A549 (cell line): ENCODE measurements around the gene BCL2L11. TPM values are rescaled to one million over a fixed set of nuclear protein-coding genes. Genes with fewer than 3 reads are reported as not detected.

Experiments used
- ATAC-seq, 2 experiments: fragments of 200-7000 bp in 1 of 2; fragments of >200 bp in 1 of 2; cut with Nextera tagmentation in 1 of 2; cut with Tn5 transposase in 1 of 2; 3 replicates each; pipeline versions ENCODE4 v1.8.0 to v1.9.1; 2018 to 2020; ENCODE audit warnings: mild to moderate bottlenecking in 1 of 2, moderate library complexity in 1 of 2
- CTCF ChIA-PET: fragments of 300-600 bp; sonication (Branson Sonifier 250); formaldehyde crosslinking; extraction: SDS; loops from one replicate; lab custom pipeline; 2021; ENCODE audit warnings: antibody characterized with exemption, inconsistent platforms; lab: Yijun Ruan, JAX
- POLR2A ChIA-PET: fragments of 350-600 bp; formaldehyde crosslinking; extraction: SDS; loops from one replicate; lab custom pipeline; 2021; ENCODE audit warnings: antibody characterized with exemption, inconsistent platforms; lab: Yijun Ruan, JAX
- DNase-seq, 2 experiments: peaks; one replicate each; pipeline versions ENCODE4 v3.0.0 to v3.0.0-alpha.2; 2011 to 2016; ENCODE audit warnings: low read depth in 1 of 2, low spot score in 1 of 2
- FAIRE-seq: peaks from 2 replicates; lab custom pipeline; 2011; peaks lifted over from hg19 to GRCh38; lab: Jason Lieb, UNC
- H3K27ac ChIP-seq, 2 experiments: fragments of >200 bp; sonication (Bioruptor Twin); formaldehyde crosslinking; 3 replicates each; pipeline ENCODE4 v1.5.1; 2016 to 2017
- H3K4me1 ChIP-seq: fragments of >200 bp; sonication (Bioruptor Twin); formaldehyde crosslinking; 3 replicates; pipeline ENCODE4 v1.6.1; 2016
- H3K4me2 ChIP-seq: fragments of >200 bp; sonication (Bioruptor Twin); formaldehyde crosslinking; 3 replicates; pipeline ENCODE4 v1.6.1; 2016
- H3K4me3 ChIP-seq: fragments of >200 bp; sonication (Bioruptor Twin); formaldehyde crosslinking; 3 replicates; pipeline ENCODE4 v1.5.1; 2016
- H3K9me3 ChIP-seq: fragments of >200 bp; sonication (Bioruptor Twin); formaldehyde crosslinking; 3 replicates; pipeline ENCODE4 v1.6.1; 2016
- CBX2 ChIP-seq: fragments of 200-600 bp; sonication (generic); IDR thresholded peaks from 2 replicates; pipeline ENCODE4 v1.6.1; 2016; ENCODE audit warnings: low read depth, mild to moderate bottlenecking, borderline replicate concordance
- CBX8 ChIP-seq: fragments of 200-600 bp; sonication (generic); IDR thresholded peaks from 2 replicates; pipeline ENCODE4 v1.6.1; 2016
- CEBPB ChIP-seq, 2 experiments: fragments of >200 bp in 1 of 2; sonication (Bioruptor Twin) in 1 of 2; formaldehyde crosslinking in 1 of 2; IDR thresholded peaks; 2 replicates each; pipeline ENCODE4 v1.6.1; 2012 to 2016
- CHD2 ChIP-seq: fragments of 150-350 bp; IDR thresholded peaks from 2 replicates; pipeline ENCODE4 v1.6.1; 2014; ENCODE audit warnings: low read length; ENCODE audit not compliant: partially characterized antibody
- CTCF ChIP-seq: fragments of >200 bp; sonication (Bioruptor Twin); formaldehyde crosslinking; IDR thresholded peaks from 3 replicates; pipeline ENCODE4 v1.5.1; 2016
- E2F6 ChIP-seq: IDR thresholded peaks from 2 replicates; pipeline ENCODE4 v1.6.1; 2012; ENCODE audit warnings: low read depth, borderline replicate concordance
- EHF ChIP-seq: fragments of 250-450 bp; sonication (Bioruptor Pico); IDR thresholded peaks from 2 replicates; pipeline ENCODE4 v1.5.0; 2020; ENCODE audit warnings: mild to moderate bottlenecking
- ELK1 ChIP-seq: fragments of 150-350 bp; IDR thresholded peaks from 2 replicates; pipeline ENCODE4 v1.6.1; 2014; ENCODE audit warnings: low read depth, mild to moderate bottlenecking, low read length
- ESRRA ChIP-seq: fragments of 150-350 bp; IDR thresholded peaks from 2 replicates; pipeline ENCODE4 v1.6.1; 2014; ENCODE audit warnings: mild to moderate bottlenecking, low read length, borderline replicate concordance
- FOSL2 ChIP-seq, 2 experiments: fragments of 450-650 bp in 1 of 2; fragments of >200 bp in 1 of 2; sonication (Bioruptor Twin) in 1 of 2; formaldehyde crosslinking; IDR thresholded peaks; 2 replicates each; pipeline versions ENCODE4 v1.5.0 to v1.6.1; 2016 to 2020; ENCODE audit warnings: mild to moderate bottlenecking in 1 of 2, moderate library complexity in 1 of 2
- FOXS1 ChIP-seq: fragments of 250-450 bp; sonication (Bioruptor Pico); IDR thresholded peaks from 2 replicates; pipeline ENCODE4 v1.5.0; 2020; ENCODE audit warnings: mild to moderate bottlenecking, moderate library complexity
- HOXB13 ChIP-seq: fragments of 250-450 bp; sonication (Bioruptor Pico); IDR thresholded peaks from 2 replicates; pipeline ENCODE4 v1.5.0; 2020; ENCODE audit warnings: low read depth, mild to moderate bottlenecking, moderate library complexity
- HOXB5 ChIP-seq: fragments of 250-450 bp; sonication (Bioruptor Pico); IDR thresholded peaks from 2 replicates; pipeline ENCODE4 v1.5.0; 2020; ENCODE audit warnings: mild to moderate bottlenecking, moderate library complexity
- JUNB ChIP-seq: fragments of >200 bp; sonication (Bioruptor Twin); formaldehyde crosslinking; IDR thresholded peaks from 2 replicates; pipeline ENCODE4 v1.6.1; 2016
- MAZ ChIP-seq: fragments of 150-350 bp; IDR thresholded peaks from 2 replicates; pipeline ENCODE4 v1.6.1; 2014; ENCODE audit warnings: antibody characterized with exemption, low read depth, low read length, borderline replicate concordance
- MYC ChIP-seq: IDR thresholded peaks from 2 replicates; pipeline ENCODE4 v1.6.1; 2012; ENCODE audit warnings: mild to moderate bottlenecking, inconsistent platforms, low read length, improper control_type of control experiment, borderline replicate concordance
- NR3C1 ChIP-seq: fragments of >200 bp; sonication (Bioruptor Twin); formaldehyde crosslinking; IDR thresholded peaks from 3 replicates; pipeline ENCODE4 v1.6.1; 2017
- PHF8 ChIP-seq: fragments of 200-600 bp; sonication (generic); IDR thresholded peaks from 2 replicates; pipeline ENCODE4 v1.6.1; 2016; ENCODE audit warnings: low read depth, mild to moderate bottlenecking, antibody characterized with exemption, moderate library complexity, borderline replicate concordance
- POLR2A ChIP-seq: IDR thresholded peaks from 2 replicates; pipeline ENCODE4 v1.6.1; 2012; ENCODE audit warnings: mild to moderate bottlenecking, low read length
- POLR2AphosphoS2 ChIP-seq: conservative IDR thresholded peaks from 2 replicates; pipeline ENCODE4 v1.6.1; 2012; ENCODE audit warnings: low read length, improper control_type of control experiment, inconsistent platforms
- RARB ChIP-seq: fragments of 250-450 bp; sonication (Bioruptor Pico); IDR thresholded peaks from 2 replicates; pipeline ENCODE4 v1.8.0; 2021; ENCODE audit warnings: mild to moderate bottlenecking, moderate library complexity
- SMC3 ChIP-seq: fragments of >200 bp; sonication (Bioruptor Twin); formaldehyde crosslinking; IDR thresholded peaks from 3 replicates; pipeline ENCODE4 v1.6.1; 2018; ENCODE audit warnings: inconsistent platforms
- ZC3H11A ChIP-seq: fragments of 450-650 bp; IDR thresholded peaks from 2 replicates; pipeline ENCODE4 v1.6.1; 2014; ENCODE audit warnings: antibody characterized with exemption, mild to moderate bottlenecking
- WGBS: methylation state at CpG from one replicate; pipeline ENCODE4 v1.1.6; 2017; ENCODE audit errors: missing lambda C conversion rate; 5-methylcytosine and 5-hydroxymethylcytosine counted together
- polyA plus RNA-seq, 4 experiments: library from polyadenylated mRNA; depleted of rRNA in 3 of 4; stranded (reverse); fragments of >200 nt; fragmentation: RNase III in 1 of 4; extraction: RNeasy Plus Mini Kit Qiagen cat#74134 plus additional on column Dnase treatment in 1 of 4; gene quantifications; 2 replicates in 3 of 4; 3 replicates in 1 of 4; pipeline ENCODE4 v1.2.3, GENCODE V29; 2011 to 2017

The BCL2L11 gene
- polyA plus RNA-seq, 2 of the 4 experiments (the other 2 are of a cell fraction) = 7.4 to 14.5 TPM

GRCh38 chr2:111172666-111173065 lies 52.0 kb downstream of the BCL2L11 start:
- no peak for FAIRE-seq
- CTCF ChIA-PET = interaction anchor here (0.6 kb wide), 2 partner anchors 11 to 361 kb away, joined by 3 read pairs; no protein-coding TSS in a partner anchor
- 90% methylated on average over 2 of the region's 5 CpGs for WGBS

GRCh38 chr2:111173338-111173737 lies 52.6 kb downstream of the BCL2L11 start:
- WGBS = 83% methylated on average over 6 of the region's 7 CpGs
- peak overlapping the region in 1 of 2 experiments; percentile 52; a peak in 2 of 6 replicates for H3K27ac ChIP-seq
- no peak for FAIRE-seq
- no peak overlapping the region for H3K4me3 ChIP-seq
- H3K4me1 ChIP-seq = peaks cover 56% of the 10 kb centered on the region
- ChIA-PET POLR2A (no interaction called here), CTCF (no interaction called here)
- TF ChIP-seq RARB (CRISPR knock-in tag) (no peak), CHD2 (no peak), CBX2 (no peak), SMC3 (no peak), POLR2AphosphoS2 (no peak), JUNB (no peak), MYC (no peak), HOXB5 (CRISPR knock-in tag) (no peak)
- no peaks in the 10 kb centered on the region for H3K9me3 ChIP-seq
- H3K4me2 ChIP-seq = no peak overlapping the region
- DNase-seq = no peak
- no peak for ATAC-seq

More at GRCh38 chr2:111172666-111173065, 52.0 kb downstream of the BCL2L11 start:
- peaks cover 56% of the 10 kb centered on the region for H3K4me1 ChIP-seq
- TF ChIP-seq RARB (CRISPR knock-in tag) = no peak
- no peak for TF ChIP-seq ZC3H11A
- TF ChIP-seq E2F6 = no peak
- no peak overlapping the region for H3K4me3 ChIP-seq
- ATAC-seq (no peak), DNase-seq (no peak)
- H3K4me2 ChIP-seq = no peak overlapping the region
- POLR2A ChIA-PET = no interaction called here
- no peaks in the 10 kb centered on the region for H3K9me3 ChIP-seq
- H3K27ac ChIP-seq = peak overlapping the region in 1 of 2 experiments; percentile 52; a peak in 1 of 6 replicates

GRCh38 chr2:111173856-111174255 lies 53.1 kb downstream of the BCL2L11 start:
- CTCF ChIA-PET = no interaction called here
- DNase-seq (no peak), FAIRE-seq (no peak), ATAC-seq (no peak)
- WGBS = 86% methylated on average over 6 of the region's 6 CpGs
- TF ChIP-seq CEBPB (IDR thresholded peaks at IDR 0.05) (no peak), CHD2 (no peak), CBX8 (no peak)
- Histone ChIP-seq H3K4me1 (peaks cover 56% of the 10 kb centered on the region), H3K27ac (peak overlapping the region in 1 of 2 experiments; percentile 52; a peak in 3 of 6 replicates), H3K4me2 (no peak overlapping the region), H3K9me3 (no peaks in the 10 kb centered on the region), H3K4me3 (no peak overlapping the region)
- POLR2A ChIA-PET = no interaction called here

GRCh38 chr2:111175615-111176014 lies 54.9 kb downstream of the BCL2L11 start:
- peak overlapping the region; percentile 89 to 97 for H3K27ac ChIP-seq
- WGBS = 94% methylated on average over 4 of the region's 4 CpGs
- ChIA-PET CTCF (no interaction called here), POLR2A (no interaction called here)
- no peak for ATAC-seq
- no peak overlapping the region for H3K4me3 ChIP-seq
- H3K4me1 ChIP-seq = peaks cover 60% of the 10 kb centered on the region
- no peak for TF ChIP-seq CTCF
- no peak for TF ChIP-seq MAZ
- TF ChIP-seq FOXS1 (CRISPR knock-in tag) = no peak
- no peak for TF ChIP-seq HOXB5 (CRISPR knock-in tag)
- TF ChIP-seq PHF8 = no peak
- TF ChIP-seq ESRRA = no peak
- no peak for TF ChIP-seq CHD2
- TF ChIP-seq POLR2A = no peak
- TF ChIP-seq ELK1 = no peak
- no peak for TF ChIP-seq EHF (CRISPR knock-in tag)
- TF ChIP-seq HOXB13 (CRISPR knock-in tag) = no peak
- TF ChIP-seq NR3C1 = no peak
- TF ChIP-seq FOSL2 (IDR thresholded peaks at IDR 0.05) = no peak
- no peak for TF ChIP-seq FOSL2 (CRISPR knock-in tag; IDR thresholded peaks at IDR 0.05)
- DNase-seq = no peak
- FAIRE-seq = no peak
- H3K4me2 ChIP-seq = no peak overlapping the region
- no peaks in the 10 kb centered on the region for H3K9me3 ChIP-seq
